GM12878 (cell line): Measurements from ENCODE around the gene ELL. TPM values are rescaled to one million over a fixed set of nuclear protein-coding genes. Genes with fewer than 3 reads are reported as not detected.

Experiments used
- ATAC-seq: fragments of 200-7000 bp; cut with Tn5 transposase; 3 replicates; pipeline ENCODE4 v1.9.1; 2020; ENCODE audit warnings: mild to moderate bottlenecking, moderate library complexity
- BruUV-seq: library from RNA; stranded (reverse); fragments of 400-500 nt; replicated peaks from 2 replicates; lab custom pipeline; 2021; lab: Mats Ljungman, UMichigan
- CTCF ChIA-PET: fragments of 300-600 bp; sonication (Branson Sonifier 250); formaldehyde crosslinking; extraction: SDS; loops from one replicate; lab custom pipeline; 2021; ENCODE audit warnings: inconsistent platforms; lab: Yijun Ruan, JAX
- POLR2A ChIA-PET: fragments of 350-600 bp; formaldehyde crosslinking; extraction: SDS; loops from one replicate; lab custom pipeline; 2021; ENCODE audit warnings: inconsistent platforms; lab: Charles Lee
- RAD21 ChIA-PET: fragments of 300-600 bp; sonication (Branson Sonifier 250); formaldehyde crosslinking; loops from one replicate; lab custom pipeline; 2023; ENCODE audit warnings: antibody characterized with exemption; ENCODE audit not compliant: unreplicated experiment; lab: Charles Lee
- SMC1A ChIA-PET: fragments of 300-600 bp; sonication (Branson Sonifier 250); formaldehyde crosslinking; loops from one replicate; lab custom pipeline; 2023; ENCODE audit not compliant: unreplicated experiment, uncharacterized antibody; lab: Charles Lee
- DNase-seq: peaks from one replicate; pipeline ENCODE4 v3.0.0-alpha.2; 2011; ENCODE audit warnings: low read depth, low spot score
- FAIRE-seq: peaks from 3 replicates; lab custom pipeline; 2011; peaks lifted over from hg19 to GRCh38; lab: Jason Lieb, UNC
- H2AFZ ChIP-seq: 2 replicates; pipeline ENCODE4 v1.6.0; 2011; ENCODE audit warnings: low read depth, low read length, control low read depth; ENCODE audit not compliant: control insufficient read depth
- H3K27ac ChIP-seq: 2 replicates; pipeline ENCODE4 v1.5.1; 2011; ENCODE audit warnings: control low read depth; ENCODE audit not compliant: control insufficient read depth, insufficient read depth
- H3K27me3 ChIP-seq, 2 experiments: replicated peaks in 1 of 2; 2 replicates each; pipeline versions ENCODE4 v1.6.0 to v1.6.1; 2011; ENCODE audit warnings: low read length in 1 of 2; ENCODE audit not compliant: control insufficient read depth in 2 of 2, insufficient read depth in 2 of 2
- H3K36me3 ChIP-seq, 2 experiments: 2 replicates each; pipeline ENCODE4 v1.5.1; 2011; ENCODE audit warnings: low read length in 1 of 2; ENCODE audit not compliant: control insufficient read depth in 2 of 2, insufficient read depth in 2 of 2
- H3K4me1 ChIP-seq: 2 replicates; pipeline ENCODE4 v1.6.1; 2011; ENCODE audit warnings: mild to moderate bottlenecking, low read length, moderate library complexity, mixed read lengths; ENCODE audit not compliant: control insufficient read depth, insufficient read depth
- H3K4me2 ChIP-seq: 2 replicates; pipeline ENCODE4 v1.6.0; 2011; ENCODE audit warnings: control low read depth; ENCODE audit not compliant: control insufficient read depth, insufficient read depth
- H3K4me3 ChIP-seq: fragments of 200-600 bp; sonication (generic); 2 replicates; pipeline ENCODE4 v1.5.1; 2016
- H3K79me2 ChIP-seq: 2 replicates; pipeline ENCODE4 v1.6.0; 2011; ENCODE audit warnings: low read length; ENCODE audit not compliant: control insufficient read depth, insufficient read depth
- H3K9ac ChIP-seq: 2 replicates; pipeline ENCODE4 v1.8.0; 2011; ENCODE audit warnings: low read length, control low read depth, mixed read lengths; ENCODE audit not compliant: control insufficient read depth, insufficient read depth
- H3K9me3 ChIP-seq: replicated peaks from 3 replicates; pipeline ENCODE4 v1.5.1; 2011; ENCODE audit warnings: mild to moderate bottlenecking, low read length; ENCODE audit not compliant: control insufficient read depth, insufficient read depth
- H4K20me1 ChIP-seq: 2 replicates; pipeline ENCODE4 v1.6.0; 2011; ENCODE audit not compliant: control insufficient read depth, insufficient read depth
- HCFC1 ChIP-seq: fragments of 150-350 bp; IDR thresholded peaks from 2 replicates; pipeline ENCODE4 v1.6.1; 2014; ENCODE audit warnings: low read length
- HSF1 ChIP-seq: fragments of 150-350 bp; IDR thresholded peaks from 2 replicates; pipeline ENCODE4 v1.6.1; 2014; ENCODE audit warnings: mild to moderate bottlenecking, low read depth, low read length
- POLR2A ChIP-seq: IDR thresholded peaks from 2 replicates; pipeline ENCODE4 v1.6.1; 2011; ENCODE audit warnings: low read depth, mild to moderate bottlenecking, low read length
- POLR2AphosphoS2 ChIP-seq: IDR thresholded peaks from 2 replicates; pipeline ENCODE4 v1.6.1; 2011; ENCODE audit warnings: low read depth, mild to moderate bottlenecking, low read length, improper control_type of control experiment, moderate library complexity
- USF1 ChIP-seq: IDR thresholded peaks from 2 replicates; pipeline ENCODE4 v1.6.1; 2011; ENCODE audit warnings: borderline replicate concordance, low read depth, mild to moderate bottlenecking, moderate library complexity, mixed read lengths, low read length; ENCODE audit not compliant: insufficient read depth; ENCODE audit errors: extremely low read length
- ZZZ3 ChIP-seq: IDR thresholded peaks from 2 replicates; pipeline ENCODE4 v1.6.1; 2011; ENCODE audit warnings: low read depth; ENCODE audit not compliant: control insufficient read depth, insufficient read length
- WGBS: methylation state at CpG from one replicate; pipeline ENCODE4 v1.1.6; 2016; ENCODE audit warnings: low lambda C conversion rate; ENCODE audit not compliant: insufficient replicate concordance, insufficient coverage; ENCODE audit errors: missing lambda C conversion rate; 5-methylcytosine and 5-hydroxymethylcytosine counted together
- in situ Hi-C: fragments of 300-500 bp; cut with MboI; formaldehyde crosslinking; loops from 9 replicates; pipeline ENCODE4 v1.14.3; 2018; ENCODE audit warnings: mixed read lengths
- intact Hi-C: fragments of 100-400 bp; cut with micrococcal nuclease; formaldehyde crosslinking; loops from one replicate; pipeline ENCODE4 v1.14.2; 2022; ENCODE audit not compliant: unreplicated experiment
- polyA plus RNA-seq, 11 experiments: library from polyadenylated mRNA; depleted of rRNA in 4 of 11; unstranded in 6 of 11; stranded (reverse) in 5 of 11; fragments of >200 nt; fragmentation: Nextera tagmentation in 4 of 11; fragmentation: Illumina TruSeq in 1 of 11; extraction: Ambion mirVana in 4 of 11; extraction: Trizol in 1 of 11; gene quantifications; 1 replicate in 1 of 11; 2 replicates in 10 of 11; pipeline versions ENCODE4 v1.2.1 to v1.2.3, GENCODE V29; 2011 to 2016; ENCODE audit warnings: inconsistent platforms in 2 of 11, missing spikeins in 2 of 11, low read depth in 1 of 11
- total RNA-seq, 4 experiments: library from RNA; depleted of rRNA in 3 of 4; stranded (reverse); fragments of >200 nt in 3 of 4; fragmentation: Illumina TruSeq in 1 of 4; extraction: Trizol in 1 of 4; gene quantifications; 2 replicates each; pipeline versions ENCODE4 v1.2.1 to v1.2.3, GENCODE V29; 2013 to 2021
- TF ChIP-seq, protein P1 (sequence below): fragments of 450-650 bp; IDR thresholded peaks from 2 replicates; pipeline ENCODE4 v1.6.1; 2016; ENCODE audit warnings: mild to moderate bottlenecking

Gene ELL
- total and polyA plus RNA-seq, 10 of the 15 experiments (the other 5 are each of a cell fraction or from before 2014, with no cell fraction given), result 0.91 to 25.0 (median 9.1) TPM

DNA sequence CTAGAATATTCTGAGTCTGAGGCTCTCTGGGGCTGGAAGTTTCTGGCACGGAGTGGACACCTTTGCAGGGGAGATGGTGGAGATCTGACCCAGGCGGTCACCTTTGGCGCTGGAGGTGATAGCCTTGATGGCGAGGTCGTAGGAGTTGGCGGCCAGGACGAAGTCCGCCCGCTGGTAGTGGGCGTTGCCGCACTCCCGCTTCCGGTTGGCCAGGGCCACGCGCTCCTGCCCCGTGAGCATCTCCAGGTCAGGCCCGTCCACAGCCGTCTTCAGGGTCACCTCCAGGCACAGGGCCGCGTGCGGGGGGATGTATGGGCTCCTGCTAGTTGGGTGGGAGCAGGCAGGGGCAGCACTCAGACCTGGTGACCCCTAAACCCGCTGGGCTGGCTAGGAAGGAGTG is 16.2 kb upstream of the ELL start (continued):
- no peak for TF ChIP-seq HCFC1
- TF ChIP-seq, protein P1, sequence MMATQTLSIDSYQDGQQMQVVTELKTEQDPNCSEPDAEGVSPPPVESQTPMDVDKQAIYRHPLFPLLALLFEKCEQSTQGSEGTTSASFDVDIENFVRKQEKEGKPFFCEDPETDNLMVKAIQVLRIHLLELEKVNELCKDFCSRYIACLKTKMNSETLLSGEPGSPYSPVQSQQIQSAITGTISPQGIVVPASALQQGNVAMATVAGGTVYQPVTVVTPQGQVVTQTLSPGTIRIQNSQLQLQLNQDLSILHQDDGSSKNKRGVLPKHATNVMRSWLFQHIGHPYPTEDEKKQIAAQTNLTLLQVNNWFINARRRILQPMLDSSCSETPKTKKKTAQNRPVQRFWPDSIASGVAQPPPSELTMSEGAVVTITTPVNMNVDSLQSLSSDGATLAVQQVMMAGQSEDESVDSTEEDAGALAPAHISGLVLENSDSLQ, result no peak

- POLR2A ChIA-PET, result no interaction called here
- CTCF ChIA-PET, result no interaction called here
- BruUV-seq, result no TSS peak
Observed at GRCh38 chr19:18537431-18537830, 15.6 kb upstream of the ELL start.

More at GRCh38 chr19:18537431-18537830, 15.6 kb upstream of the ELL start:
- Histone ChIP-seq H2AFZ (no peak overlapping the region), H3K4me2 (no peak overlapping the region), H3K4me3 (no peak overlapping the region), H3K27me3 (no peaks in the 10 kb centered on the region), H3K36me3 (peaks cover 8 to 31% of the 10 kb centered on the region in 2 experiments; a peak in 3 of 4 replicates), H3K4me1 (peaks cover 8% of the 10 kb centered on the region), H3K9ac (no peak overlapping the region), H3K79me2 (peaks cover 9% of the 10 kb centered on the region), H3K9me3 (no peaks in the 10 kb centered on the region), H4K20me1 (no peaks in the 10 kb centered on the region), H3K27ac (no peak overlapping the region)
- in situ Hi-C loops, result no loop called here
- TF ChIP-seq POLR2AphosphoS2 (no peak), ZZZ3 (no peak), POLR2A (peak; percentile 36), USF1 (no peak), HSF1 (no peak)
- RAD21 ChIA-PET, result no interaction called here
- FAIRE-seq, result no peak
- ATAC-seq, result no peak
- SMC1A ChIA-PET, result no interaction called here
- intact Hi-C loops, result no loop called here
- 96% methylated on average over 17 of the region's 17 CpGs for WGBS
- DNase-seq, result no peak
